GM18519 (cell line): ENCODE data around the gene SMYD5.
"Not testable (repeated sequence)": the region's sequence is repeated elsewhere in the genome, so short reads cannot be mapped to it uniquely, and the experiment has no call there.

Source experiments
- ATAC-seq: cut with Tn5 transposase; IDR thresholded peaks from one replicate; pipeline ENCODE4 v1.9.1; 2021; ENCODE audit warnings: mild to moderate bottlenecking, moderate library complexity; ENCODE audit not compliant: unreplicated experiment, low FRiP score

The SMYD5 gene

GRCh38 chr2:73257425-73258125 is 43.5 kb downstream of the SMYD5 start:
- no peak for ATAC-seq

- ATAC-seq = no peak
These were observed 44.3 kb downstream of the SMYD5 start for GRCh38 chr2:73258186-73258912.

DNA sequence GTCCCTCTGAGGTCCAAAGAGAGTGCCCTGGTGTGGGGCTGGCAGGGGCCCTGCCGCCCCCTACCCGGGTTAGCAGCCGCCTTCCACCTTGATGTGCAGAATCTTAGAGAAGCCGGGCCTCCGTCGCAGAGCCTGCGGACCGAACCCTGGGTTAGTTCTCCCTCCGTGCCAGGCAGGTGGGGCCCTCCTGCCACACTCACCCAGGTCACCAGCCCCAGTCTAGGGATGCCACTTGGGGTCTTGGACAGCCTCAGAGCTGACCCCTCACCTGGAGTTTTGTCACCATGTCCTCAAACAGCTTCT is 44.8 kb downstream of the SMYD5 start:
- ATAC-seq = no peak

DNA sequence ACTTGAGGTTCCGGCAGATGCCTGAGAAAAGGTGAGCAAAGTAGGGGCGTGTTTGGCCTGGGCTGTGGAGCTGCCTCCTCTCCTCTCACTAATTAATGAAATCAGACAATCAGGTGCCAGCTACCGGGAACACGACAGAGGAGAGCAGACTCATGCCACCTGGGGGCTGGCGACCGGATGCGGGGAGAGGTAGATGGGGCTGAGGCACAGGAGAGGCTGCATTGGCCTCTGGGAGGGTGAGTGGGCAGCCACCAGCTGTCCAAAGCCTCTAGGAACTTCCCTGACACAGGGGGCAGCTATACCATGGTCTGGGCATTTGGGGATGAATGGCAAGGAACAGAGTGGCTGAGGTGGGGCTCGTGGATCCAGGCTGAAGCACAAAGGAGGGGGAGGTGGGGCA is 45.2 kb downstream of the SMYD5 start:
- ATAC-seq = no peak

- no peak for ATAC-seq
These were observed 45.8 kb downstream of the SMYD5 start for GRCh38 chr2:73259704-73260337.

DNA sequence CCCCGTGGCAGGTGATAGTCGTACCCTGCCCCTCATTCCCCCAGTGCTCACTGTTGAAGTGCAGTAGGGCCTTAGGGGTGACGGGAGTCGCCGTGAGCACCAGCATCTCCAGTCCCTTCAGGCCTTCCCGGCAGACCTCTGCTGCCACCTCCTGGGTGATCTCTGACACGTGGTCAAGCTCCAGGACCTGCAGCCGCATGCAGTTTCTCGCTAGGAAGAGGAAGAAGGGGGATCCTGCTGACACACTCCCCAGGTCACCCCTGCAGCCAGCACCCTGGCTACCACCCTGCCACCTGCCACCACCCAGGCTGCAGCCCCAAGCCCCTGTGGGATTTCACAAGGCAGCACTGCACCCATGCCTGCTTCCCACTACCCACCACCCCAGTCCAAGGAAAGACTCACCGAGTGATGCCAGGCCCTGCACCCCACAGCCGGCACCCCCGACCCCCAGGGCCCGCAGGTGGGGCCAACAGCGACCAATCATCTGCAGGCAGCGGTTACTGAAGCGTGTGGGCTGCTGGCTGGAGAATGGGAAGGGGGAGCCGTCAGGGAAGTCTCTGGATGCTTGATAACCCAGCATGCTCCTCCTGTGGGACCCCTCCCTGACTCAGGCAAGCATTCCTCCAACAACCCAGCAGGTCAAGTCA is 46.4 kb downstream of the SMYD5 start:
- ATAC-seq = no peak

DNA sequence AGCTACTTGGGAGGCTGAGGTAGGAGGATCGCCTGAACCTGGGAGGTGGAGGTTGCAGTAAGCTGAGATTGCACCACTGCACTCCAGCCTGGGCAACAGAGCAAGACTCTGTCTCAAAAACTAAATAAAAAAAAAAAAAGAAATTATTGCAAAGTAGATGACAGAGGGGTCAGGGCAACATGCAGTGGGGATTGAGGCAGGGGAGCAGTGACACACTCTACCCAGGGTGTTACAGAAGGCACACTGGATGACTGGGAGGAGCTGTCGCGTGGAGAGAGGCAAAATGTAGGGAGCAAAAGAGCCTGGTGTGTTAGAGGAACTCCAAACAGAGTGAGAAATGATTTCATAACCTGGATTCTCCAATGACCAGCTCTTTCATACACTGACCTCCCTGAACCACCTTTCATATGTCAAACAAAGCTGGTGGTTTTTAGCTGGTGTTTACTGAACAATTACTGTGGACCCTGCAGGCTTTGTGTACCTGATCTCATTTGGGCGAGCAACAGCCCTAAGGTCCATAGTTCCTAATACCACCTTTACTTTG is 48.1 kb downstream of the SMYD5 start:
- no peak for ATAC-seq

- ATAC-seq = not testable (repeated sequence)
These were observed 48.8 kb downstream of the SMYD5 start for GRCh38 chr2:73262691-73263429.

GRCh38 chr2:73263540-73264331 is 49.7 kb downstream of the SMYD5 start:
- no peak for ATAC-seq

DNA sequence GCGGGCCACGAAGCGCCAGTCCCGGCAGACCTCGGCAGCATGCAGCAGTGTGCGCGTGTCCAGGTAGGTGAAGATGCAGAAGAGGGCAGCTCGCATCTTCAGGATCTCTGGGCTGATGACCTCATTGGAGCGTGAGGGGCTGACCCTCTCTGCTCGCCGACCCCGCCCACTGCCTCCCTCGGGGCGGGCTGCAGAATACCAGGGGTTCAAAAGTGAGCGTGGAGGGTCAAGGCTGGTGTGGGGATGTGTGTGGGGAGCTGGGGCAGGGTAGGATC is 50.2 kb downstream of the SMYD5 start:
- no peak for ATAC-seq

- no peak for ATAC-seq
These were observed 50.7 kb downstream of the SMYD5 start for GRCh38 chr2:73264783-73265182.

DNA sequence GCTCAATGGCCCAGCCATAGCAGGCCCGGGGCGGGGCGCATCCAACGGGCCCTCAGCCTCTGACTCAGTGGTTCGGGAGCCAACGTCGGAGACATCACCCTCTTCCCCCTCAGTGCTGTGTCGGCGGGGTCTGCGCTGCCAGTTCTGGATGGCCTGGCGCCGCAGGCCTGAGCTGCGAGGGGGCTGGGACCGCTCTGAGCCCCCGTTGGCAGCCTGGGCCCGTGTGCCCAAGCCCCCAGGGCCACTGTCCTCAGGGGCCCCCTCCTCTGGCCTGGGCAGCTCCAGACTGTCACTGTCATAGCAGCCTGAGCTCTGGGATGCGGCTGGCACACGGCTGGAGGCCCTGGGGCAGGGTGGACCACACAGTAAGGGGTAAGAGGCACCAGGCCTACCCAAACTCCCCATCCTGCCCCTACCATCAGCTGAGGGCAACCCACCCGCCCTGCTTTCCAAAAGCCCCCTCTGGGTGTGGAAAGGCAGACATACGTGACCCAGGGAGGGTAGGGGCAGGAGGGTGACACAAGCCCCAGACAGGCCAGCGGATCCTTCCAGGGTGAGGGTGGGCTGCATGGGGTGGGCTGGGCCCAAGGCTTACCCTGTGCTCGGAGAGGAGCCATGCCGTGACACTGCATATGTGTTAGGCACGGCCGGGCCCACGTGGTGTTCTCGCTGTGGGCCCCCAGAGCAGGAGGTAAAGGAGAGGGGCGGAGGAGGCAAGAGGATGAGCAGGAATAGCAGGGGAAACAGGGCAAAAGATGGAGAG is 51.4 kb downstream of the SMYD5 start:
- no peak for ATAC-seq

DNA sequence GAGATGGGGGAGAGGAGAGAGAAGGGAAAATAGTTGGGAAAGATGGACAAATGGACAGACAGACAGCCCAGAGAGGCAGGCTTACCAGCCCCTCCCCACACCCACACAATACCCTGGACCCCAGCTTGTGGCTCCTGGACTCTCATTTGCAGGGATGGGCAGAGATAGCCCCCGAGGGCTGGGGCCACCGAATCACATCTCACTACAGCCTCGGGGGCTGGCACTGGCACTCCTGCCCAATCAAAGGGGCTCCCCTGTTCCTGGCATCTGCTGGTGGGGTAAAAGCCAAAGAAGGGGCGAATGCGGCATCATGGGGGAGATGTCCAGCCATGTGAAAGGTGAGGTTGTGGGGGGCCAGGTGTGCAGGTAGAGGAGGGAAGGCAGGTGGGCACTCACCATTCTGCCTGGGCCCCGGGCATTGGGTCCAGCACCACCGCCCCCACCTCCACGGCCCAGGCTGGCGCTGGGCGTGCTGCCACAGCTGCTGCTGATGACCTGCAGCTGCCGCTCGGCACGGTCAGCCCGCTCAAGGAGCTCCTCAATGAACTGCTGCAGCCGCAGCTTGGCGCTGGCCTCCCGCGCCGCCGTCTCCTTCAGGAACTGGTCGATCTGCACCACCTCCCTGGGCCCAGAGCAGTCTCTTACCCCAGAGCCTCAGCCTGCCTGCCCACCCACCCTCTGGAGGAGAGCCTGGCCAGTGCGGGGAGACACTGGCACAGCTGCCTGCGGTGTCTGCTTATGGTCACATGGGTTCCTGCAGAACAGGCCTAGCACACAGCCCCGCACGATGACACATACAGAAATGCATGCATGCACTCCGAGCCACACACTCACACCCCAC is 52.2 kb downstream of the SMYD5 start:
- ATAC-seq = no peak

DNA sequence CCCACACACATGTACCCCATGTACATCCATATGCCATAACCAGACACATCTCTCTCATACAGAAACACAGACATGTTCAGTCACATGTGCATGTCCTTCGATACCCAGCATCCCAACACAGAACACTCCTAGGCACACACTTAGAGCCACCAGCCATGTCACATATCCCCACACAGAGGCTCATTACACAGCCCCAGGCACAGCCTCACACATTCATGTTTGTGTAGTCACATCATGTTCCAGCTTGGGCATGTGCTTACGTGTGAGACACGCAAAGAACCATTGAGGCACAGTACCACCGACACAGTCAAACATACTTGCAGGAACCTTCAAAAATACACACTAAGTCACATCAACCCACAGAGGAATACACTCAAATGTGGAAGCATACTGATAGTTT is 53.0 kb downstream of the SMYD5 start:
- no peak for ATAC-seq

GRCh38 chr2:73268366-73268829 is 54.4 kb downstream of the SMYD5 start:
- ATAC-seq = no peak

DNA sequence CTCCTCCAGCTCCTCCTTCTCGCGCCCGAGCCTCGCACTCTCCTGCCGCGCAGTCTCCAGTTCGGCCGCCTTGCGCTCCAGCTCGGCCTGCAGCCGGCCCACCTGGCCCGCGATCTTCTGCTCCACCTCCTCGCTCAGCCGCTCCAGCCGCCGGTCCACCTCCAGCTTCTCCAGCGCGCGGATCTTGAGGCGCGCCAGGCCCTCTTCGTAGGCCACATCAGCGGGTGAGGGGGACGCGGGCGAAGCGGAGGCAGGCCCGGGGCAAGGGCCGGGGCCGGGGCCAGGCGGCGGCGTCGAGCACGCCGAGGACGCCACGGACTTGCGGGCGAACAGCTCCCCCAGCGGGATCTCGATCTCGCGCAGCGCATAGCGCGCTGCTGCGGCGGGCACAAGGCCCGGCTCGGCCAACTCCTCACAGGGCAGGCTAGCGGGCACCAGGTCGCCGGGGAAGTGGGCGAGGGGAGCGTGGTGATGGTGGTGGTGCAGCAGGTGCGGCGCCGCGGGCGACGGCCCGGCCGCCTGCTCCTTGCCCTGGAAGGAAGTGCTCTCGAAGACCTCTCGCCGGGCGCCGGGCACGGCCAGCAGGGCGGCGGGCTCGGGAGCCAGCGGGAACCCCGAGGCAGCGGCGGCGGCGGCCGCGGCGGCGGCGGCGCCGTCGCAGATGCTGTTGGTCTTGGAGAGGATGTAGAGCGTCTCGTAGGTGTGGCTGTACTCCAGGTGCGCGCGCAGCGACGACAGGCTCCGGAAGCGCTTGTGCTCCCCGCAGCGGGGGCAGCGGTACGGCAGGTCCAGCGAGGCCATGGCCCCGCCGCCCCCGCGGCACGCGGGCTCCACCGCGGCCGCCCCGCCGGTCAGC is 55.0 kb downstream of the SMYD5 start:
- ATAC-seq = no peak
